ENCODE measurements around the gene AFG3L2. TPM values are rescaled to one million over a fixed set of nuclear protein-coding genes. Genes with fewer than 3 reads are reported as not detected.

Gene AFG3L2
- total RNA-seq, 4 donors from 2014 or later, result 53.0 to 62.8 (median 57.9) TPM

GRCh38 chr18:12325726-12326245 is 51.2 kb downstream of the AFG3L2 start:
- Histone ChIP-seq H3K9me3 (no peaks in the 10 kb centered on the region), H3K4me1 (peaks cover 16% of the 10 kb centered on the region), H3K27me3 (no peaks in the 10 kb centered on the region), H3K27ac (no peak overlapping the region), H3K36me3 (peaks cover 83% of the 10 kb centered on the region), H3K4me3 (no peak overlapping the region)
- TF ChIP-seq POLR2AphosphoS5 (IDR thresholded peaks at IDR 0.05), result no peak
- TF ChIP-seq EP300 (IDR thresholded peaks at IDR 0.05), result no peak
- TF ChIP-seq CTCF (IDR thresholded peaks at IDR 0.05), result no peak
- no peak for TF ChIP-seq POLR2A (IDR thresholded peaks at IDR 0.05)
- peak; percentile 58 to 72 for DNase-seq (ENCODE audit: low spot score in 2 of 2)
- WGBS, result 97% methylated on average over 26 of the region's 29 CpGs

GRCh38 chr18:12324991-12325725 is 51.9 kb downstream of the AFG3L2 start:
- no peak for TF ChIP-seq CTCF (IDR thresholded peaks at IDR 0.05)
- no peak for TF ChIP-seq POLR2A (IDR thresholded peaks at IDR 0.05)
- TF ChIP-seq EP300 (IDR thresholded peaks at IDR 0.05), result no peak
- TF ChIP-seq POLR2AphosphoS5 (IDR thresholded peaks at IDR 0.05), result no peak
- peak; percentile 62 to 73 for DNase-seq (ENCODE audit: low spot score in 2 of 2)
- no peak overlapping the region for H3K4me3 ChIP-seq
- peaks cover 16% of the 10 kb centered on the region for H3K4me1 ChIP-seq
- no peaks in the 10 kb centered on the region for H3K27me3 ChIP-seq
- H3K9me3 ChIP-seq, result no peaks in the 10 kb centered on the region
- WGBS, result 97% methylated on average over 56 of the region's 58 CpGs
- H3K36me3 ChIP-seq, result peaks cover 80% of the 10 kb centered on the region
- H3K27ac ChIP-seq, result no peak overlapping the region

GRCh38 chr18:12321333-12321732 is 55.7 kb downstream of the AFG3L2 start:
- H3K36me3 ChIP-seq, result peaks cover 49% of the 10 kb centered on the region
- peaks cover 25% of the 10 kb centered on the region for H3K4me1 ChIP-seq
- 33% methylated on average over 4 of the region's 4 CpGs for WGBS
- DNase-seq (ENCODE audit: low spot score in 2 of 2), result peak; percentile 7 to 51
- no peak for TF ChIP-seq CTCF (IDR thresholded peaks at IDR 0.05)
- TF ChIP-seq EP300 (IDR thresholded peaks at IDR 0.05), result no peak
- TF ChIP-seq POLR2AphosphoS5 (IDR thresholded peaks at IDR 0.05), result no peak
- no peak for TF ChIP-seq POLR2A (IDR thresholded peaks at IDR 0.05)
- no peaks in the 10 kb centered on the region for H3K27me3 ChIP-seq
- H3K9me3 ChIP-seq, result no peaks in the 10 kb centered on the region
- H3K27ac ChIP-seq, result no peak overlapping the region
- H3K4me3 ChIP-seq, result no peak overlapping the region

- H3K27me3 ChIP-seq, result no peaks in the 10 kb centered on the region
- no peak for TF ChIP-seq CTCF (IDR thresholded peaks at IDR 0.05)
- no peak for TF ChIP-seq EP300 (IDR thresholded peaks at IDR 0.05)
- TF ChIP-seq POLR2A (IDR thresholded peaks at IDR 0.05), result no peak
- no peak for TF ChIP-seq POLR2AphosphoS5 (IDR thresholded peaks at IDR 0.05)
- no peak overlapping the region for H3K27ac ChIP-seq
- WGBS, result 92% methylated on average over 5 of the region's 5 CpGs
- peaks cover 30% of the 10 kb centered on the region for H3K36me3 ChIP-seq
- no peaks in the 10 kb centered on the region for H3K9me3 ChIP-seq
- no peak overlapping the region for H3K4me3 ChIP-seq
- H3K4me1 ChIP-seq, result peaks cover 50% of the 10 kb centered on the region
- no peak for DNase-seq (ENCODE audit: low spot score in 2 of 2)
Observed at GRCh38 chr18:12318857-12319256, 58.2 kb downstream of the AFG3L2 start.

GRCh38 chr18:12318334-12318697 is 58.7 kb downstream of the AFG3L2 start:
- DNase-seq (ENCODE audit: low spot score in 2 of 2), result no peak
- no peak overlapping the region for H3K4me3 ChIP-seq
- peaks cover 30% of the 10 kb centered on the region for H3K36me3 ChIP-seq
- H3K4me1 ChIP-seq, result peaks cover 56% of the 10 kb centered on the region
- no peak for TF ChIP-seq CTCF (IDR thresholded peaks at IDR 0.05)
- TF ChIP-seq EP300 (IDR thresholded peaks at IDR 0.05), result no peak
- no peak for TF ChIP-seq POLR2AphosphoS5 (IDR thresholded peaks at IDR 0.05)
- no peak for TF ChIP-seq POLR2A (IDR thresholded peaks at IDR 0.05)
- H3K27ac ChIP-seq, result peak overlapping the region; percentile 39
- H3K27me3 ChIP-seq, result no peaks in the 10 kb centered on the region
- no peaks in the 10 kb centered on the region for H3K9me3 ChIP-seq
- 46% methylated on average over 5 of the region's 5 CpGs for WGBS
